H1 (cell line): Measurements from ENCODE around the gene CCNT2. TPM values are rescaled to one million over a fixed set of nuclear protein-coding genes. Genes with fewer than 3 reads are reported as not detected.

ENCODE experiments used
- CTCF ChIA-PET: fragments of 300-600 bp; sonication (Branson Sonifier 250); formaldehyde crosslinking; loops from one replicate; lab custom pipeline; 2021; ENCODE audit not compliant: partially characterized antibody; lab: Charles Lee
- POLR2A ChIA-PET: fragments of 300-600 bp; sonication (Branson Sonifier 250); formaldehyde crosslinking; loops from one replicate; lab custom pipeline; 2021; ENCODE audit warnings: inconsistent platforms; ENCODE audit not compliant: partially characterized antibody; lab: Charles Lee
- DNase-seq, 2 experiments: peaks; one replicate each; pipeline versions ENCODE4 v3.0.0 to v3.0.0-alpha.2; 2010 to 2022; ENCODE audit warnings: low spot score in 2 of 2, low read depth in 1 of 2, mixed read lengths in 1 of 2
- FAIRE-seq: peaks from 2 replicates; lab custom pipeline; 2011; peaks lifted over from hg19 to GRCh38; lab: Jason Lieb, UNC
- H2AFZ ChIP-seq: 2 replicates; pipeline ENCODE4 v1.8.1; 2012; ENCODE audit warnings: low read length, inconsistent platforms
- H2AK5ac ChIP-seq: 2 replicates; pipeline ENCODE4 v1.6.1; 2013; ENCODE audit warnings: low read depth, low read length
- H2BK120ac ChIP-seq: replicated peaks from 2 replicates; pipeline ENCODE3; 2013; ENCODE audit warnings: low read depth, low read length, inconsistent platforms
- H2BK12ac ChIP-seq: 2 replicates; pipeline ENCODE4 v1.6.1; 2013; ENCODE audit warnings: low read depth, low read length
- H2BK15ac ChIP-seq: 2 replicates; pipeline ENCODE4 v1.6.1; 2013; ENCODE audit warnings: low read length
- H2BK20ac ChIP-seq: 2 replicates; pipeline ENCODE4 v1.6.1; 2013; ENCODE audit warnings: low read length
- H2BK5ac ChIP-seq: 2 replicates; pipeline ENCODE4 v1.6.1; 2013; ENCODE audit warnings: low read depth, low read length
- H3K14ac ChIP-seq: 2 replicates; pipeline ENCODE4 v1.6.1; 2013; ENCODE audit warnings: inconsistent platforms; ENCODE audit not compliant: insufficient read length
- H3K18ac ChIP-seq: 2 replicates; pipeline ENCODE4 v1.6.1; 2013; ENCODE audit warnings: low read length; ENCODE audit errors: extremely low read depth
- H3K23ac ChIP-seq: 2 replicates; pipeline ENCODE4 v1.6.1; 2013; ENCODE audit warnings: inconsistent platforms; ENCODE audit not compliant: insufficient read length
- H3K23me2 ChIP-seq: 2 replicates; pipeline ENCODE4 v1.6.1; 2013; ENCODE audit warnings: low read depth, low read length
- H3K27ac ChIP-seq: 2 replicates; pipeline ENCODE4 v1.6.1; 2011; ENCODE audit warnings: low read depth, low read length, inconsistent platforms
- H3K27me3 ChIP-seq, 4 experiments: replicated peaks in 1 of 4; 1 replicate in 1 of 4; 2 replicates in 3 of 4; pipeline versions ENCODE4 v1.6.1 to v1.8.1; 2011 to 2013; ENCODE audit warnings: low read length in 3 of 4, mild to moderate bottlenecking in 3 of 4, inconsistent platforms in 2 of 4, mixed read lengths in 2 of 4, moderate library complexity in 1 of 4; ENCODE audit not compliant: control insufficient read depth in 3 of 4, insufficient read depth in 3 of 4; ENCODE audit errors: extremely low read depth in 1 of 4
- H3K36me3 ChIP-seq, 4 experiments: 2 replicates each; pipeline versions ENCODE4 v1.6.1 to v1.8.1; 2011 to 2013; ENCODE audit warnings: mild to moderate bottlenecking in 4 of 4, low read length in 3 of 4, moderate library complexity in 2 of 4, control low read depth in 1 of 4, inconsistent platforms in 1 of 4; ENCODE audit not compliant: insufficient read depth in 4 of 4, control insufficient read depth in 2 of 4
- H3K4ac ChIP-seq: replicated peaks from 2 replicates; pipeline ENCODE3; 2013; ENCODE audit warnings: low read length, low read depth, mixed read lengths, inconsistent platforms; ENCODE audit not compliant: insufficient read length
- H3K4me1 ChIP-seq, 4 experiments: replicated peaks in 1 of 4; 1 replicate in 1 of 4; 2 replicates in 3 of 4; pipeline versions ENCODE4 v1.6.1 to v1.8.1; 2011 to 2013; ENCODE audit warnings: low read length in 3 of 4, inconsistent platforms in 2 of 4, mixed read lengths in 1 of 4; ENCODE audit not compliant: insufficient read depth in 4 of 4, control insufficient read depth in 3 of 4
- H3K4me2 ChIP-seq, 2 experiments: 2 replicates each; pipeline versions ENCODE4 v1.6.1 to v1.8.1; 2011 to 2013; ENCODE audit warnings: low read depth in 2 of 2, low read length in 2 of 2, control low read depth in 1 of 2, inconsistent platforms in 1 of 2, mild to moderate bottlenecking in 1 of 2; ENCODE audit not compliant: insufficient read depth in 1 of 2
- H3K4me3 ChIP-seq, 4 experiments: fragments of 200-600, 300-600 bp in 1 of 4; sonication (generic), shearing (Covaris generic), sonication (Bioruptor Twin) in 1 of 4; 2 replicates each; pipeline versions ENCODE4 v1.5.1 to v1.8.1; 2011 to 2016; ENCODE audit warnings: low read length in 4 of 4, low read depth in 3 of 4, control low read depth in 2 of 4, inconsistent platforms in 2 of 4, mild to moderate bottlenecking in 2 of 4, mixed read lengths in 1 of 4, moderate library complexity in 1 of 4; ENCODE audit not compliant: insufficient read depth in 2 of 4; ENCODE audit errors: extremely low read depth in 1 of 4
- H3K56ac ChIP-seq: replicated peaks from 2 replicates; pipeline ENCODE3; 2013; ENCODE audit warnings: low read depth, mild to moderate bottlenecking, mixed read lengths, low read length, inconsistent platforms; ENCODE audit not compliant: insufficient read length
- H3K79me1 ChIP-seq: 2 replicates; pipeline ENCODE4 v1.6.1; 2013; ENCODE audit warnings: low read depth, low read length, control low read depth
- H3K79me2 ChIP-seq, 2 experiments: 2 replicates each; pipeline versions ENCODE4 v1.6.1 to v1.8.1; 2012 to 2013; ENCODE audit warnings: low read length in 2 of 2, mild to moderate bottlenecking in 2 of 2, inconsistent platforms in 1 of 2; ENCODE audit not compliant: insufficient read depth in 2 of 2, control insufficient read depth in 1 of 2
- H3K9ac ChIP-seq, 4 experiments: replicated peaks in 1 of 4; 1 replicate in 1 of 4; 2 replicates in 3 of 4; pipeline versions ENCODE4 v1.6.1 to v1.8.1; 2011 to 2013; ENCODE audit warnings: low read depth in 3 of 4, low read length in 3 of 4, control low read depth in 2 of 4, mild to moderate bottlenecking in 2 of 4, moderate library complexity in 2 of 4, inconsistent platforms in 1 of 4; ENCODE audit errors: extremely low read depth in 1 of 4
- H3K9me3 ChIP-seq, 2 experiments: 2 replicates each; pipeline versions ENCODE4 v1.6.1 to v1.8.1; 2012 to 2013; ENCODE audit warnings: mild to moderate bottlenecking in 2 of 2, moderate library complexity in 2 of 2, control low read depth in 1 of 2, inconsistent platforms in 1 of 2, low read depth in 1 of 2, low read length in 1 of 2, mixed read lengths in 1 of 2; ENCODE audit not compliant: insufficient read depth in 2 of 2
- H4K20me1 ChIP-seq, 2 experiments: replicated peaks in 1 of 2; 2 replicates each; pipeline versions ENCODE3 to v1.8.1; 2011 to 2013; ENCODE audit warnings: inconsistent platforms in 2 of 2, low read length in 2 of 2, mild to moderate bottlenecking in 1 of 2; ENCODE audit not compliant: insufficient read depth in 2 of 2, control insufficient read depth in 1 of 2
- H4K5ac ChIP-seq: 2 replicates; pipeline ENCODE4 v1.6.1; 2013; ENCODE audit warnings: low read length, low read depth, mixed read lengths, inconsistent platforms; ENCODE audit not compliant: insufficient read length
- H4K8ac ChIP-seq: 2 replicates; pipeline ENCODE4 v1.8.0; 2013; ENCODE audit warnings: mild to moderate bottlenecking, moderate library complexity, low read length, inconsistent platforms; ENCODE audit not compliant: insufficient read depth; ENCODE audit errors: extremely low read depth
- H4K91ac ChIP-seq: replicated peaks from 2 replicates; pipeline ENCODE3; 2013; ENCODE audit warnings: low read length, mixed read lengths, inconsistent platforms; ENCODE audit not compliant: insufficient read length
- CTCF ChIP-seq, 3 experiments: IDR thresholded peaks; 1 replicate in 2 of 3; 2 replicates in 1 of 3; pipeline versions ENCODE4 v1.5.1 to v1.6.1; 2011; ENCODE audit warnings: low read length in 3 of 3, mild to moderate bottlenecking in 3 of 3, inconsistent platforms in 2 of 3, low read depth in 1 of 3, moderate library complexity in 1 of 3; ENCODE audit not compliant: insufficient read depth in 1 of 3; ENCODE audit errors: control extremely low read depth in 1 of 3
- JUND ChIP-seq: IDR thresholded peaks from 2 replicates; pipeline ENCODE4 v1.6.1; 2011; ENCODE audit warnings: mild to moderate bottlenecking, improper control_type of control experiment, low read length
- KDM5A ChIP-seq: fragments of 200-600 bp; IDR thresholded peaks from 2 replicates; pipeline ENCODE4 v1.7.1; 2012; ENCODE audit warnings: mild to moderate bottlenecking, low read length, inconsistent platforms, mixed read lengths
- NANOG ChIP-seq: IDR thresholded peaks from 2 replicates; pipeline ENCODE4 v1.6.1; 2011; ENCODE audit warnings: low read length, low read depth, mild to moderate bottlenecking, inconsistent platforms; ENCODE audit not compliant: insufficient read depth, poor library complexity, severe bottlenecking
- PHF8 ChIP-seq: fragments of 200-600 bp; sonication (generic); conservative IDR thresholded peaks from 2 replicates; pipeline ENCODE4 v1.7.1; 2012; ENCODE audit warnings: low read depth, mild to moderate bottlenecking, inconsistent platforms, low read length, moderate library complexity
- POLR2AphosphoS5 ChIP-seq: IDR thresholded peaks from 2 replicates; pipeline ENCODE4 v1.6.1; 2011; ENCODE audit warnings: low read depth, low read length
- SIN3A ChIP-seq, 2 experiments: IDR thresholded peaks in 1 of 2; conservative IDR thresholded peaks in 1 of 2; 2 replicates each; pipeline ENCODE4 v1.6.1; 2011 to 2012; ENCODE audit warnings: low read length in 2 of 2, improper control_type of control experiment in 1 of 2, low read depth in 1 of 2, mild to moderate bottlenecking in 1 of 2
- SP2 ChIP-seq: IDR thresholded peaks from 2 replicates; pipeline ENCODE4 v1.6.1; 2012; ENCODE audit warnings: mild to moderate bottlenecking, low read length, inconsistent platforms
- SUZ12 ChIP-seq: fragments of 200-600 bp; sonication (generic); IDR thresholded peaks from 2 replicates; pipeline ENCODE4 v1.6.1; 2012; ENCODE audit warnings: mild to moderate bottlenecking, inconsistent platforms, low read length, moderate library complexity, mixed read lengths
- TBP ChIP-seq: IDR thresholded peaks from 2 replicates; pipeline ENCODE4 v1.6.1; 2011; ENCODE audit warnings: low read depth, low read length, improper control_type of control experiment
- WGBS, 2 experiments: shearing (Covaris generic) in 1 of 2; methylation state at CpG; one replicate each; pipeline versions ENCODE4 v1.1.6 to v1.1.7; 2013 to 2015; ENCODE audit warnings: low lambda C conversion rate in 2 of 2, mixed read lengths in 2 of 2, inconsistent platforms in 1 of 2, low coverage in 1 of 2, missing lambda C conversion rate in 1 of 2; ENCODE audit not compliant: insufficient replicate concordance in 2 of 2, insufficient coverage in 1 of 2, insufficient read length in 1 of 2; ENCODE audit errors: extremely low coverage in 1 of 2, missing lambda C conversion rate in 1 of 2; 5-methylcytosine and 5-hydroxymethylcytosine counted together
- polyA plus RNA-seq, 7 experiments: library from polyadenylated mRNA; depleted of rRNA in 3 of 7; stranded (reverse) in 5 of 7; unstranded in 2 of 7; fragments of >200 nt in 5 of 7; fragments of 200-250 nt in 2 of 7; gene quantifications; 1 replicate in 5 of 7; 2 replicates in 1 of 7; 4 replicates in 1 of 7; pipeline versions ENCODE4 v1.2.1 to v1.2.3, GENCODE V29; 2011 to 2013; ENCODE audit warnings: missing spikeins in 2 of 7, mixed read lengths in 2 of 7
- total RNA-seq: library from RNA; stranded (reverse); fragmentation: NEBNext Ultra II Directional; extraction: Animal tissue kit (Norgen Biotek cat#: 25700); gene quantifications from 2 replicates; pipeline ENCODE4 v1.2.1, GENCODE V29; 2021

CCNT2 gene
- total and polyA plus RNA-seq, 2 of the 8 experiments (the other 6 are each of a cell fraction or from before 2014, with no cell fraction given): 13.0 to 39.7 TPM

- Histone ChIP-seq H3K9me3 (peaks cover 0 to 3% of the 10 kb centered on the region in 2 experiments; a peak in 1 of 4 replicates), H3K4me3 (peak overlapping the region; percentile 76 to 99 (median 85)), H3K18ac (0 out of 2 replicates have a peak overlapping the region, but pooled peaks have one; percentile 48), H2AK5ac (no peak overlapping the region), H3K9ac (peak overlapping the region in 3 of 4 experiments; percentile 75 to 79 (median 75); a peak in 6 of 7 replicates), H2BK120ac (no peak overlapping the region), H3K27ac (peak overlapping the region; percentile 77; the same call in 1 of the 2 replicates), H3K4me1 (peaks cover 0 to 5% (median 1%) of the 10 kb centered on the region in 4 experiments; a peak in 2 of 7 replicates), H3K79me2 (peaks cover 21 to 37% of the 10 kb centered on the region in 2 experiments), H2BK12ac (no peak overlapping the region), H4K91ac (no peak overlapping the region), H4K20me1 (peaks cover 0 to 4% of the 10 kb centered on the region in 2 experiments), H2BK20ac (no peak overlapping the region), H4K8ac (no peak overlapping the region), H3K14ac (no peak overlapping the region), H3K56ac (peak overlapping the region; percentile 67), H3K4me2 (peak overlapping the region; percentile 62 to 79), H3K23me2 (no peaks in the 10 kb centered on the region; the same call in 1 of the 2 replicates), H3K27me3 (no peaks in the 10 kb centered on the region), H3K79me1 (no peaks in the 10 kb centered on the region), H4K5ac (peak overlapping the region; percentile 67), H3K36me3 (no peaks in the 10 kb centered on the region; a peak in 2 of 8 replicates), H2BK15ac (no peak overlapping the region), H3K4ac (no peak overlapping the region), H2BK5ac (peak overlapping the region; percentile 55; the same call in 1 of the 2 replicates), H2AFZ (peak overlapping the region; percentile 70; the same call in 1 of the 2 replicates), H3K23ac (no peak overlapping the region)
- no peak for FAIRE-seq
- ChIA-PET CTCF (interaction anchor here (0.7 to 1.1 kb wide), 2 partner anchors 19 to 126 kb away, joined by 3 read pairs; no protein-coding TSS in a partner anchor), POLR2A (interaction anchor here (0.7 to 2.2 kb wide), 10 partner anchors 8 to 281 kb away, joined by 3 to 10 read pairs (median 4); partner anchors contain the start of gene TMEM163)
- DNase-seq: no peak
- WGBS, 2 experiments: 36% methylated on average over 16 of the region's 16 CpGs; no CpG with 5 or more reads in 1 of the 2 experiments
- TF ChIP-seq CTCF (IDR thresholded peaks at IDR 0.05; ENCODE audit: control extremely low read depth in 1 of 3, insufficient read depth in 1 of 3, low read depth in 1 of 3, low read length in 3 of 3) (no peak), POLR2AphosphoS5 (no peak), JUND (no peak), TBP (no peak), NANOG (no peak), SP2 (no peak), SUZ12 (no peak), SIN3A (conservative IDR thresholded peaks at IDR 0.05 in 1 of 2, IDR thresholded peaks at IDR 0.05 in 1 of 2; ENCODE audit: low read depth in 1 of 2, low read length in 2 of 2) (no peak), KDM5A (no peak), PHF8 (no peak)
These were observed 1.2 kb upstream of the CCNT2 start for GRCh38 chr2:134917360-134917865.
